HG03139 (cell line): ENCODE results near the gene ARHGEF3.
"Not testable (repeated sequence)": the region's sequence is repeated elsewhere in the genome, so short reads cannot be mapped to it uniquely, and the experiment has no call there.

Source experiments
- ATAC-seq: cut with Tn5 transposase; IDR thresholded peaks from one replicate; pipeline ENCODE4 v1.9.1; 2021; ENCODE audit not compliant: unreplicated experiment

The ARHGEF3 gene

DNA sequence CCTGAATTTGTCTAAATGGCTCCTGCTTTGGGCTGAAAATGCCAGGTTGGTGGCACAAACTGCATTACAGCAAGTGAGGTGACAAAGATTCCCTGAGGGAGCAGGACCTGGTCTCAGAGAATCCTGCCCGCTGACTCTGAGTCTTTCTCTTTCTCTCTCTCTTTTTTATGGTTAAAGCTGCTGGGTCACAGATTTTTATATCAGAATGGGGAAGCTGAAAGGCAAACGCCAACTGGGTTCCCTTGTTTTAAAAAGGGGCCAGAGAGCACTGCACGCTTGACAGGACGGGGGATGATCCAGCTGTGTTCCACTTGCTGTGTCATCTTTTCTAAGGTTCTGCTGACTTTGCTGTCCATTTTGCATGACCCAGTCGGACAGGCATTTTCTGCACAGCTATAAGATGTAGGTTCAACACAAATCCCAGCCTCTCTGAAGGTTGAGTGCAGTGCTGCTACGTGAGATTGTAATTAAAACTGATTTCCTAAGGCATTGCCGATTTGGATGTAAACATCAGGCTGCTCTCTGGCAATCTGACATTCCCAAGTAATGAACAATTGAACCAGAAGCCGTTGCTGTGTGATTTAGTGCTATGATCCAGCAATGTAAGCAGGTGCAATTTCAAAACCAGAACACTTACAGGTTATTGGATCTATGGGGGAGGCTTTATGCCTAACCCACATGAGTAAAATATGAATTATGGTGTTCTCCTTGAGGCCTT is 25.8 kb downstream of the ARHGEF3 start:
- ATAC-seq = no peak

DNA sequence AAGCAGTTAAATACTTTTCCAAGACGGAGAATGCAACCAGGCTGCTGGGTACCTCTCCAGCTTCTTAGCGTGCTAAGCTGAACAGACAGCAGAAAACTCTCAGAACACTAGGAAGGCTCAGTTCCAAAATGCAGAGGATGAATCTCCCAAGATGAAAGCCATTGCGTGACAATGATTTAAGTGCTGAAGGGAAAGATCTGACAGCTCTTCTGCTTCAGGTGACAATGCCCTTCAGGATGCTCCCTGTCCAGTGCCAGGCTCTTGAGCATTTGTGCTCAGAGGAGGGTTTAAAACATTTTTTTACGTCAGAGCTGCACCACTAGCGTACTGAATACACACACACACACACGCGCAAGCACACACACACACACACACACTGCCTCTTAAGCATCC is 26.3 kb downstream of the ARHGEF3 start:
- no peak for ATAC-seq

DNA sequence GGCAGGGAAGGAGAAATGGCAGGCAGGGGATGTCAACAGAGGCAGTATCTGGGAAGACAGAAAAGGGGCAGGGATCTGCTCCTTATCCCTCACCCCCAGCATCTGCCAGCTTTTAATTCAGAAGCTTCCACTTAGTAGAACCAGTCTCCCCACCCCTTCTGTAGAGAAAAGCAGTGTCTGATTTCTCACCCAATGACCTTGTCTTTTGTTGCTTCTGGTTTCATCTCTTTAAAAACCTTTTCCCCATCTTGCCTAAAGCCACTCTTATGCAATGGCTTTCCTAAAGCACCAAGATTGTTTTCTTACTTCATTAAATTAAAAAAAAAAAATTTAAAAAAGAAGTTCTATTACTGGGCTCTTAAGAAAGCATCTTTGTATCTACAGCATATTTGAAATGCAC is 27.8 kb downstream of the ARHGEF3 start:
- ATAC-seq = no peak

DNA sequence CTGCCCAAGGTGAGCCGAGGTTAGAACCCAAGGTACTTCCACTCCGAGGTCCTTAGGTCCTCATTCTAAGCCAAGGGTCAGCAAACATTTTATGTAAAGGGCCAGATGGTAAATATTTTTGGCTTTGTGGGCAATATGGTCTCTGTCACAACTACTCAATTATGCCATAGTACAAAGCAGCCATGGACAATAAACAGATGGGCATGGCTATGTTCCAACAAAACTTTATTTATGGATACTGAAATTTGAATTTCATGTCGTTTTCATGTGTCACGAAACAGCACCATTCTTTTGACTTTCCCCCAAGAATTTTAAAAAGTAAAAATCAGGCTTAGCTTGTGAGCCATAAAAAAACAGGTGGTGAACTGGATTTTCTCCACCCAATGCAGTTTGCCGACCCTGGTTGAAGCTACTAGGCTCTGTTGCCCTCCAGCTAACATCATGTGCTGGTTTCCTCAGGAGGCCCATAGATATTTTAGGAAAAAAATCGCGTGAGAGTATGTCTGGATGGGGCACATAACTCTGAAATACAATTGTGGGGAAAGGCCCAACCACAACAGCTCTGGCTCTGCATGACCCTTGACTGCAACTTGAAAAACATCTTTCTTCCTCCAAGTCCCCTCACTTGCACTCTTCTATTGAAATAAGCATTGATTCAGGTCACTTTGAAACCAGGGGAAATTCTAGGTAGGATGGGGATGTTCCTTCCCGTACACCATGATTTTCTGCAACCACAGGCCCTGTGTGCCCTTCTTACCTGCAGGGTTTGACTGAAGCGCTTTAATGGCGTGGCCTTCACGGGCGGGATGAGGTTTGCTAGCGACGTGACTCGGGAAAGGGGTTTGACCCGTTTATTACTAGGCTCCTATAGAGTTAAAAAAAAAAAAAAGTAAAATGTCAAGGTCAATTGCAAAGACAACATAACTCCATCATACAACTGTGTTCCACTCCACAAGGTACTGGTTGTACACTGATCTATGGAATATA is 28.5 kb downstream of the ARHGEF3 start:
- ATAC-seq = no peak

DNA sequence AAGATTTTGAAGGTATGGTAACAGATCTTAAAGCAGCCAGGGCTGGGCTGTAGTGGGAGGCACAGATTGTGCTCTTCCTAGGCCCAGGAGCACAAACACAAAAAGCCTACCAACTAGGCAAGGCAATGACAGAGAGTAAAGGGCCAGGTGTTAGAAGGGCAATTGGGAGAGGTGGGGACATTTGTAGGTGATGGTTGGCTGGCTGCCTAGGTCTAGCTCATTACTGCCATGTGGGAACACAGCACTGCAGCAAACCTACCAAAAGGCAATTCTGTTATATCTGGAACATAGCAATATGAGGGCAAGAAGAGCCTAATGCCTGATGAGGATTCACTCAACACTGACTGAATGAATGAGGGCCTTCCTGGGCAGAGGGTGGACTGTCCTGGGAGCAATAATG is 30.4 kb downstream of the ARHGEF3 start:
- ATAC-seq = no peak

GRCh38 chr3:56769116-56769707 is 32.5 kb downstream of the ARHGEF3 start:
- no peak for ATAC-seq

DNA sequence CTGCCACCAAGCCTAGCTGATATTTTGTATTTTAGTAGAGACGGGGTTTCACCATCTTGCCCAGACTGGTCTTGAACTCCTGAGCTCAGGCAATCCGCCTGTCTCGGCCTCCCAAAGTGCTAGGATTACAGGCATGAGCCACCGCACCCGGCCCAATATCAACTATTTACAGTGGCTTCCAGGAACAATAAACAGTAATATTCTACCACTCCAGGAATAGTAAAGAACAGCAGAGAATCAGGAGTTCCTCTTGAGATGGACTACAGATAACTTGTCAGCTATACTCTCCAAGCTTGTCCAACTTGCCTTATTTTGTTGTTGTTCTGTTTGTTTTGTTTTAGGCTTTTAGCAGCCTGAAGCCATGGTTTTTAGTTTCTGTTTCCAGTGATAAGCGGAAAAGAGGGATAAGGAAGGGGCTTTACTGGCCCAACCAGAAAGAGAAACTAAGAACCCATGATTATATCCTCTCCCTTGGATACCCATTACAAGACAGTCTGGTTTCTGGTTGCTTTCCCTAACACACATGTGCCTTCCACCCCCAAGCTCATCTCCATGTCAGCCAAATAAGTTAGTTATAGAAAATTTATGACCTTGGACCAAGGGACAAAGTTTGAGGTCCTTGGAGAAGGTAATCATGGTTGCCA is 36.7 kb downstream of the ARHGEF3 start:
- ATAC-seq = no peak

- ATAC-seq = no peak
Measured at GRCh38 chr3:56764184-56764583, 37.6 kb downstream of the ARHGEF3 start.

DNA sequence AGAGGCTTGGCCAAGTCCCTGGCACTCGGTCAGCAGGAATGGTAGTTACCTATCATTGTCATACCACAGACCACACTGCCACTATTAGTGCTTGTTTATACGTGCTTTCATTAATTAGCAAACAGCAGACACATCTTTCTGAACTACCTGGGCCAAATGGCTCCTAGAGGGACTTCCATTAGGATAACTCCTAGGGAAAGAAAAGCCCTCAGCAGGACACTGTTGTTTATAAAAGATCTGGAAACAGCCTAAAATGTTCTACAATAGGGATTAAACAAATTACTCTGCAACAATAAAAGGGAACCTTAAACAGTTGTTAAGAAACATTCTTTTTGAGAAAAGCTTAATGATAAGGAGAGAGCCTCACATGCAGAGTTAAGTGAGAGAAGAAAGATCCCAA is 38.5 kb downstream of the ARHGEF3 start:
- no peak for ATAC-seq

- no peak for ATAC-seq
Measured at GRCh38 chr3:56762718-56763117, 39.0 kb downstream of the ARHGEF3 start.

GRCh38 chr3:56761887-56762651 is 39.7 kb downstream of the ARHGEF3 start:
- ATAC-seq = no peak

DNA sequence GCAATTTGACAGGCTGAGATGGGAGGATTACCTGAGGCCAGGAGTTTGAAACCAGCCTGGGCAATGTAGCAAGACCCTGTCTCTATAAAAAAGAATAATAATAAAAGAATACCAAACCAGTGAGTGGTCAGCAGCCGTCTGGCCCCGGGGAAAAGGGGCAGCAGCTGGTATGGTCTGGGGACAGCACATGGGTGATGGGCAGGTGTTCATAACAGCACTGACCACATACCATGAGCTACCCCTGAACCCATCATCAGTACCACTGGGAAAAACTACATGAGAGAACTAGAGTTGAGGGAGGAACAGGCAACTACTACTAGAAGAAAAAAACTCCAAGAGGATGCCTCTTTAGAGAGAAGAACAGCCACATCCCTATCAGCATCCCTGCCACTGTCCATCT is 40.7 kb downstream of the ARHGEF3 start:
- ATAC-seq = no peak

- no peak for ATAC-seq
Measured at GRCh38 chr3:56759532-56759931, 42.2 kb downstream of the ARHGEF3 start.

- peak; percentile 80 for ATAC-seq
Measured at GRCh38 chr3:56758539-56758981, 43.2 kb downstream of the ARHGEF3 start.

GRCh38 chr3:56758042-56758441 is 43.7 kb downstream of the ARHGEF3 start:
- ATAC-seq = not testable (repeated sequence)

DNA sequence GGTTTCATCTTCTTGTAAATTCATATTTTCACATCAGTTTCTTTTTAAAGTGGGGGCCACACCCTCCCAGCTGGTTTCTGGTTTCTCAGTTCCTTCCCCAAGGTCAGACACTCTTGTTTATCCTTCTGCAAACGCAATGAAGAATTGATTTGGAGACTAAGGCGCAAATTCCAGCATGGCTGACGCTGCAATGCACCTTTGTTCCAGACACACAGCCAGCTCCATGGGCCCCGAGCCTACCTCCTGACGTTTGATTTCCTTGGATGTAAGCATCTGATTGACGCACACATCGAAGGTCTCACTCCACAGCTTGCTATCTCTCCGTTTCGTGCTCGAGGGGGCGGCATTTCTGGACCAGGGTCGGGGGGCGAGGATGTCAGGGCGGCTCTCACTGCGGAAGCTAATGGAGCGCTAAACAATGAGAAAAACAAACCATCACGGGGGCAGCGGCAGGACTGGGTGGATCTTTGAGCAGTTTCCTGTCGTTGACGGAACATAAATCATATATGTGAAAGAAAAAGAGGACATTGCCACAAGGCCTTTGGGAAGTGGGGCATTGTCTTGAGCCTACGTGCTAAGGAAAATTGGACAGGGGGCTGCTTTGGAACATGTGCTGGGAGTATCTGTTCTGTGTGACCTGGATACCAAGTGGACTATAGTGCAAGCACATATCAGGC is 46.9 kb downstream of the ARHGEF3 start:
- ATAC-seq = no peak

DNA sequence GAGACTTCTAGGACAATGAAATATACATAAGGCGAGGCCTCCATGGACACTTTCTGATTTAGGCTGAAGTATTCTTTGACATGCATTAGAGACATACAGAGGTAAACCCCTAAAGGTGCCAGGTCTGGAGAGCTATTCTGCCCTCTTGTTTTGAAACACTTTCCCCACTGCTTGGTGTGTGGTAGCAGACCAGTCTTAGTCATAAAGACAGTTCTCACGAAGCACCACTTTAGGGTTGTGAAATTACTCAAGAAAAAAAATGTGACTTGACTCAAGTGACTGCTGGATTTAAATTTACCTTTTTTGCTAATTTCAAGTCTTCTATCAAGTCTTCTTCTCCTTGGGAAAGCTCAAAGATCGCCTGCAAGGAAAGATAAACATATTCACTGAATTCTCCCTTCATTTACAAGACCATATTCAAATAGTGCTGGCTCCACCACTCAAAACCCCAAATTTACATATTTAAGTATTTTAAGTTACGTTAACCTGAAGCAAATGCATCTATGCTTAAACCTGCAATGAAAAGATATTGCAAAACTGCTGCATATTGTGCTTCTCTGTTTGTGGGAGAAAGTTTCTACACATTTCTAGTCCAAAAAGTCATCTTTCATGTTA is 48.4 kb downstream of the ARHGEF3 start:
- ATAC-seq = peak; percentile 60

DNA sequence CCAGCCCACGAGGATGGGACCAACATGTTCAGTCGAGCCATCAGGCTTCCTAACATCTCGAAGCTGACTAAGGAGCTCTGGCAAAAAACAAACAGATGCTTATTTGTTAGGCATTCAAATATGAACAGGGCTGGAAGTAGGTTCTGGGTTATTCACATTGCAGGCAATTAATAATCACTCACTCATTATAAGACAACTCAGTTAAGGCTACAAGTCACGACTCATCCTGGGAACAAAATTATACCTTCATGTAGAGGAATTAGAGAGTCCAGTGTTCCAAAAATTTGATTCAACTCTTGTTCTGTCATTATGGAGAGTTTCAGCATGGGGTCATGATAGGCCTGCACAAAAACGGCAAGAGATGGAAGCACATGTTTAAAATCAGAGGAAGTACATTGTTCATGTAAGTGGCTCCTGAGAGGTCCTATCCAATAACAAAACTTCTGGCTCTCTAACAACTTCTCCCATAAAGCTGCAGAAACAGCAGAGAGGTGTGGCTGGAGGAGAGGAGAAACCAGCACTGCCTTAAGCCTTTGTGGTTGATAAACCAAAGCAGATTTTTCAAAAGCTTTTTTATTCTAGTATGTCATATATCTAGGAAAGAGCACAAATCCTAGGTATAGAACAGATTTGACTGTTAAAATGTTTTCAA is 50.6 kb downstream of the ARHGEF3 start:
- ATAC-seq = no peak

GRCh38 chr3:56748663-56749231 is 53.0 kb downstream of the ARHGEF3 start:
- no peak for ATAC-seq
